NCI-H2029 (cell line): ENCODE data around the gene GPR132.

Source experiments
- DNase-seq: peaks from one replicate; lab custom pipeline; 2025; lab: John Stamatoyannopoulos, UW

GPR132 gene

GRCh38 chr14:105061428-105062047 is 3.7 kb downstream of the GPR132 start:
- DNase-seq = no peak

- no peak for DNase-seq
Observed at GRCh38 chr14:105060751-105061427, 4.3 kb downstream of the GPR132 start.

GRCh38 chr14:105059925-105060565 is 5.2 kb downstream of the GPR132 start:
- no peak for DNase-seq

DNA sequence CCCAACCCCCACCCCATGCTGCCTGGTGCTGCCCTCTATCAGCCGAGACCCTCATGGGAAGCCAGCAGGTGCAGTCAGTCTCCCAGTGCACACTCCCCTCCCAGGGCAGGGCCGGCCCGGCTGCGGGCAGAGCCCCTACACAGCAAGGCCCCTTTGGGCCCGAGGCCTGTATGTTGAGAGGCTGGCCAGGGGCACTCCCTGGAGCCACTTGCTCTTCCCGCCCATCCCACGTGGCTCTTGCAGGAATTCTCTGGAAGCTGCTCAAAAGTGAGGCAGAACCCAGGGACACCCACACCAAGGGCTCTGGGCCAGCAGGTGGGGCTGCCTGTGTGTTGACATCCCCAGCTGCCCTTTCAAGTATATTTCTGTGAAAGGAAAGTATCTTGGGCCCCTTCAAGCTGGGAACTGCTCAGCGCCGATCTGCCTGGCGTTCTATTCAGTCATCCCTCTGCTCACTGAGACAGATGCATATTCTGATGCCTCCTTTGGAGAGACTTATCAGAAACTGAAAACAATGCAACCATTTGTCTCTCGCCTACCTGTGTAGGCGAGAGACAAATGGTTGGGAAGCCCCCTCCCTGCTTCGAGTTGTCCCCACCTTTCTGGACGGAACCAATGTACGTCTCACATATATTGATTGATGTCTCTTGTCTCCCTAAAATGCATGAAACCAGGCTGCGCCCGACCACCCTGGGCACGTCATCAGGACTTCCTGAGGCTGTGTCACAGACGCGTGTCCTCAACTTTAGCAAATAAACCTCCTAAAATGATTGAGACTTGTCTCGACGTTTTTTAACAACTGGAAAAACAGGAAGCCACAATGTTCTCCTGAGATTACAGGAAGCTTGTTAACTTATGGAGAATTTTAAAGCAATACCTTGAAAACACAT is 6.0 kb downstream of the GPR132 start:
- no peak for DNase-seq

GRCh38 chr14:105058521-105059034 is 6.7 kb downstream of the GPR132 start:
- DNase-seq = no peak

GRCh38 chr14:105056303-105056831 is 8.9 kb downstream of the GPR132 start:
- no peak for DNase-seq

- DNase-seq = no peak
Observed at GRCh38 chr14:105055736-105056302, 9.4 kb downstream of the GPR132 start.

- DNase-seq = no peak
Observed at GRCh38 chr14:105055334-105055733, 9.9 kb downstream of the GPR132 start.

DNA sequence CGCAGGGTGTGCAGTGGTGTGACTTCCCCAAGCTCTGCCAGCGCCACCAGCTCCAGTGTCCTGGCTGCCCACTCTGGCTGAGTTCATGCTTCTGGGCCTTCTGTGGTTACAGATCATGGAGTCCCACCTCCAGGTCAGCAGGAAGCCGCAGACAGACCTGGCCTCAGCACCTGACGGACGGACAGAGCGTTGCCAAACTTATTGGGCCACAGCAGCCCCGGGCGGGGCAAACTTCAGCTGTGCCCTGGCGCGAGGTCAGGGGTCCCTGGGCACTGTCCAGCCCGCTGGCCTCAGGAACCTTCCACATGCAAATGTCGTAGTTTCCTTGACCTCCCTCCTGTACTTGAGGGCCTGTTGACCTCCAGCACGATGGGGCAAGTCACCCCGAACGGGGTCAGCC is 11.2 kb downstream of the GPR132 start:
- no peak for DNase-seq

GRCh38 chr14:105053421-105053820 is 11.8 kb downstream of the GPR132 start:
- no peak for DNase-seq

DNA sequence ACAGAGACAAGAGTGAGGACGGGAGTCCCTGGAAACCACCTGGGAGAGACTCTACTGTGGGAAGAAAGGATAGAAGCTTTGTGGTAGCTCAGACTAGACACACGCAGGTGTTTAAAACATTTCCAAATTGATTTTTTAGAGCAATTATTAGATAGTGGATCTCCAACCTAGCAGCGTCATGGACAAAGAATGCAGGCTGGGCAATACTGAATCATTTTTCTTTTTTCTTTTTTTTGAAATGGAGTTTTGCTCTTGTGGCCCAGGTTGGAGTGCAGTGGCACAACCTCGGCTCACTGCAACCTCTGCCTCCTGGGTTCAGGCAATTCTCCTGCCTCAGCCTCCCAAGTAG is 13.1 kb downstream of the GPR132 start:
- DNase-seq = no peak

DNA sequence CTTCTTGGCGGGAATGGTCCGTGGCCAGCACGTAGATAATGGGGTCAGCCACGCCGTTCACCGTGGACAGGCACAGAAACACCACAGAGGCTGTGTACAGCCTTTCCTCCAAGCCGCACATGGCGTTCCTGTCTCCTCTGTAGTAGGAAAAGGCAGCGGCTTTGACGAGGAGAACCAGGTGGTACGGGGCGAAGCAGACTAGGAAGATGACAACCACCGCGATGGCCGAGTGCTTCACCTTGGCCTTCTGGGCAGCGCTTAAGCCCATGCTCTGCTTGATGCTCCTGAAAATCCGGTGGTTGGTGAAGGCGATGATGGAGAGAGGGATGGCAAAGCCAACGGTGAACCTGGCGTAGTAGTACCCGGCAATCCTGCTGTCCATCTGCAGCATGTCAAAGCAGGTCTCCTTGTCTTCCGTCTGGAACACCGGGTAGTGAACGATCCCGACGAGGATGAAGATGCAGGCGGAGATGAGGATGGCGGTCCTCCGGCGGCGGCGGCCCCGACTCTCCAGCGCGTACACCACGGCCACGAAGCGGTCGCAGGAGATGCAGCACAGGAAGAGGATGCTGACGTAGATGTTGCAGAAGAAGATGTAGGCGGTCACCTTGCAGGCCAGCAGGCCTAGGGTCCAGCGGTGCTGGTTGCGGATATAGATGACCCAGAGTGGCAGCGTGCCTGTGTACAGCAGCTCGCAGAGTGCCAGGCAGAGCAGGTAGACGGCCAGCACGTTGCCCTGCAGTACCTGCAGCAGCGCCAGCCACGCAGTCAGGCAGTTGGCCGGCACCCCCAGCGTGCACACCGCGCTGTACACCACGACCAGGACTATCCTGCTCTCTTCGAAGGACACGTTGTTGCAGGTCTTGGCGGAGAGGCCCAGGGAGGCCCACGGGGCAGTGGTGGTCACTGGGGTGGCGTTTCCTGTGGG is 13.8 kb downstream of the GPR132 start:
- DNase-seq = no peak

GRCh38 chr14:105050551-105050897 is 14.7 kb downstream of the GPR132 start:
- peak; percentile 40 for DNase-seq

GRCh38 chr14:105049753-105050550 is 15.3 kb downstream of the GPR132 start:
- no peak for DNase-seq

DNA sequence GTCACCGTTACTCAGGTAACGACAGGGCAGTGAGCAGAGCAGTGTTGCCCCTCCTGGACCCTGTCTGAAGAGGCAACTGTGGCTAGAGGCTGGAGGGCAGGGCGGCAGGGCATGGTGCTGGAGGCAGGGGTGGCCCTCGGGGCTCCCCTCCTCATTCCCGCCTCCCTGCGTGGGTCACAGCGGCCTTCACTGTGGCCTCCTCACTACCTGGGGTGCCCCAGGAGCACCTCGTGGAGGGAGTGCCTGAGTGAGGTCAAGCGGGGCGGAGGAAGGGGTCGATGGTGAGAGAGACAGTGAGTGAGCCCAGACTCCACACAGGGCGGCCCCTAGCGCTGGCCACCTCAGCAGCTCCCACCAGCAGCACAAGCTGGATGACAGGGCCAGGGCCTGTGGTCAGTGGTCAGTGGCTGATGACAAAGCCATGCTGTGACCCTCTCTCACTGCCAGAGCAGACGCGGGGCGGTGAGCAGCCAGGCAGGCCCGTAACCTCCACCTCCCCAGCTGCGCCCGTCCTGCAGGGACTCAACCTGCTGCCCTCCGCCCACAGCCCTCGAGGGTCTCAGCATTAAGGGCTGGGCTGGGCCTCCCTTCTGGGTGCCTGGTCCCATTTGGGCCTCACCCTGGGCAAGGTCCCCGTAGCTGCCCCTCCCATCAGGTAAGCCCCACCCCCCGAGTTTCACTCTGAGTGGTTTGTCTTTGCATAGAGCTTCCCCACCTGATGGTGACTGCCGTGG is 17.8 kb downstream of the GPR132 start:
- DNase-seq = no peak

- no peak for DNase-seq
Observed at GRCh38 chr14:105046891-105047282, 18.3 kb downstream of the GPR132 start.

DNA sequence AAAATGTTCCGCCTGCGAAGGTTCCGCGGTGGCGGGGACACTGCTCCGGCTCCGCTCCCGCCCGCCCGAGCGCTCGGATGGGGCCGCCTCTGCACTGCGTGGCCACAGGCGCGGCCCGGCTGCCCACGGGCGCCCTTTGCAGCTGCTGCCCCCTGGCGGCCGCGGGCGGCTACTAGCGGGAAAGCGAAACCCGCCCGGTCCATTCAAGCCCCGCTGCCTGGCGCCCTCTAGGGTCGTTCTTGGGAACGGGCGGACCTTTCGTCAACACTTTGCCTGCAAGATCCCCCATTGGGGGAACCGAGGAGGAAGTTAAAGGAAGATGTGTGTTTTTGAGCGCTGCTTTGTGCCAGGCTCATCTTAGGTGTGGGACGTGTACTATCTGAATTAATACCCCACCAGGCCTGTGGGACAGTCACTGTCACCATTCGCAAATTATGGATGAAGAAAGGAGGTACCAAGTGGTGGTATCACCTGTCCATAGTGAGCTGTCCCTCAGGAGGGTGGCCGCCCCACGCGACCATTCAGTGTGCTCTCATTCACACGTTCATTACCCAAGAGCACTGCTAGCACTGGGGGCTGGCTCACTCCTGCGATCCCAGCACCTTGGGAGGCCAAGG is 19.4 kb downstream of the GPR132 start:
- DNase-seq = peak; percentile 33

GRCh38 chr14:105043641-105044040 is 21.6 kb downstream of the GPR132 start:
- no peak for DNase-seq

DNA sequence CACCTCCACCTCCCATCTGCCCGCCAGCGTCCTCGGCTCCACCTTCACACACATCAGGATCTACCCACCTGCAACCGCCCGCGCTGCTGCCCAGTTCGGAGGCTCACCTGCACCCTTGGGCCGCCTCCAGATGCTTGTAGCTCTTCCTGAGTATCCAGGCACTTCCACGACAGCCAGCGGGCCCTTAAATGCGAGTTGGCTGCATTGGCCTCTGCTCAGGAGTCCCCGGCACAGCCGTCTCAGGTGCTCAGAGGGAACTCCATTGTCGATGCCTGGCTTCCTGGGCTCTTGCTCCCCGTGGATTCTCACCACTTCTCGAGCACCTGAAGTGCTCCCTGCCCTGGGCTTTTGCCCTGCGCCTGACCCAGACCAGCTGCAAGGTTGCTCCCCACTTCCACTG is 22.4 kb downstream of the GPR132 start:
- no peak for DNase-seq
